HG02759 (cell line): ENCODE results near the gene TSPAN31.

ENCODE experiments used
- ATAC-seq: cut with Tn5 transposase; IDR thresholded peaks from one replicate; pipeline ENCODE4 v1.9.1; 2021; ENCODE audit warnings: mild to moderate bottlenecking, moderate library complexity; ENCODE audit not compliant: unreplicated experiment

The TSPAN31 gene

GRCh38 chr12:57782243-57782607 lies 37.4 kb downstream of the TSPAN31 start:
- no peak for ATAC-seq

GRCh38 chr12:57782608-57783465 lies 38.0 kb downstream of the TSPAN31 start, which contains the start of gene TSFM:
Gene TSFM (plus strand): TSS chr12:57782787. CDS start chr12:57782802, 15 bp downstream.
- peak; percentile 86 for ATAC-seq

- no peak for ATAC-seq
Measured at GRCh38 chr12:57783466-57783801, 38.6 kb downstream of the TSPAN31 start.

GRCh38 chr12:57783861-57784260 lies 39.0 kb downstream of the TSPAN31 start:
- ATAC-seq: no peak

- no peak for ATAC-seq
Measured at GRCh38 chr12:57793920-57794319, 49.1 kb downstream of the TSPAN31 start.

GRCh38 chr12:57795354-57795753 lies 50.5 kb downstream of the TSPAN31 start:
- ATAC-seq: no peak

GRCh38 chr12:57796996-57797395 lies 52.2 kb downstream of the TSPAN31 start:
- no peak for ATAC-seq

GRCh38 chr12:57797933-57798332 lies 53.1 kb downstream of the TSPAN31 start:
- no peak for ATAC-seq
